ENCODE results near the gene CLCN2. TPM values are rescaled to one million over a fixed set of nuclear protein-coding genes. Genes with fewer than 3 reads are reported as not detected.

CLCN2 gene
- total and polyA plus RNA-seq, 2 of the 8 experiments (the other 6 are each of a cell fraction or from before 2014, with no cell fraction given), result 13.7 to 16.1 TPM

- no peak overlapping the region for H3K23ac ChIP-seq (ENCODE audit: insufficient read length)
- no peak overlapping the region for H3K27ac ChIP-seq (ENCODE audit: low read depth, low read length)
- H3K4me1 ChIP-seq (replicated peaks in 1 of 4; ENCODE audit: control insufficient read depth in 3 of 4, insufficient read depth in 4 of 4, low read length in 3 of 4), result peaks cover 0 to 6% (median 3%) of the 10 kb centered on the region in 4 experiments; a peak in 2 of 7 replicates
- no peak for DNase-seq (ENCODE audit: low read depth in 1 of 2, low spot score in 2 of 2)
- H3K4me2 ChIP-seq (ENCODE audit: insufficient read depth in 1 of 2, low read depth in 2 of 2, low read length in 2 of 2), result no peak overlapping the region
- H2BK120ac ChIP-seq (replicated peaks; ENCODE audit: low read depth, low read length), result no peak overlapping the region
- ChIA-PET POLR2A (ENCODE audit: partially characterized antibody) (interaction anchor here (1.0 to 3.6 kb wide), 9 partner anchors 7 to 37 kb away, joined by 3 to 23 read pairs (median 7); partner anchors contain the start of genes CLCN2, FAM131A and POLR2H), CTCF (ENCODE audit: partially characterized antibody) (interaction anchor here (0.6 to 6.8 kb wide), 22 partner anchors 7 to 326 kb away, joined by 3 to 49 read pairs (median 4); partner anchors contain the start of genes CLCN2, FAM131A and POLR2H)
- no peaks in the 10 kb centered on the region for H3K23me2 ChIP-seq (ENCODE audit: low read depth, low read length)
- H3K56ac ChIP-seq (replicated peaks; ENCODE audit: insufficient read length, low read depth, low read length), result no peak overlapping the region
- no peak for FAIRE-seq
- no peak overlapping the region for H2BK20ac ChIP-seq (ENCODE audit: low read length)
- no peaks in the 10 kb centered on the region for H3K9me3 ChIP-seq (ENCODE audit: insufficient read depth in 2 of 2, low read depth in 1 of 2, low read length in 1 of 2)
- H3K79me1 ChIP-seq (ENCODE audit: low read depth, low read length), result no peaks in the 10 kb centered on the region
- WGBS, 2 experiments (ENCODE audit: extremely low coverage in 1 of 2, insufficient coverage in 1 of 2, insufficient read length in 1 of 2, insufficient replicate concordance in 2 of 2, low coverage in 1 of 2, low lambda C conversion rate in 2 of 2, missing lambda C conversion rate in 1 of 2), result 90% methylated on average over 10 of the region's 11 CpGs; no CpG with 5 or more reads in 1 of the 2 experiments
- H3K4me3 ChIP-seq (ENCODE audit: extremely low read depth in 1 of 4, insufficient read depth in 2 of 4, low read depth in 3 of 4, low read length in 4 of 4), result no peak overlapping the region
- no peak overlapping the region for H2AFZ ChIP-seq (ENCODE audit: low read length)
- H3K36me3 ChIP-seq (ENCODE audit: control insufficient read depth in 2 of 4, insufficient read depth in 4 of 4, low read length in 3 of 4), result peaks cover 7 to 39% (median 22%) of the 10 kb centered on the region in 4 experiments; a peak in 7 of 8 replicates
- H4K20me1 ChIP-seq (replicated peaks in 1 of 2; ENCODE audit: control insufficient read depth in 1 of 2, insufficient read depth in 2 of 2, low read length in 2 of 2), result peaks cover 0 to 7% of the 10 kb centered on the region in 2 experiments
- H2BK12ac ChIP-seq (ENCODE audit: low read depth, low read length), result no peak overlapping the region
- no peak overlapping the region for H3K18ac ChIP-seq (ENCODE audit: extremely low read depth, low read length)
- no peak overlapping the region for H2AK5ac ChIP-seq (ENCODE audit: low read depth, low read length)
- no peak overlapping the region for H3K14ac ChIP-seq (ENCODE audit: insufficient read length)
- H3K9ac ChIP-seq (replicated peaks in 1 of 4; ENCODE audit: extremely low read depth in 1 of 4, low read depth in 3 of 4, low read length in 3 of 4), result no peak overlapping the region
- H4K91ac ChIP-seq (replicated peaks; ENCODE audit: insufficient read length, low read length), result no peak overlapping the region
- H2BK5ac ChIP-seq (ENCODE audit: low read depth, low read length), result no peak overlapping the region
- no peak overlapping the region for H2BK15ac ChIP-seq (ENCODE audit: low read length)
- no peak overlapping the region for H4K5ac ChIP-seq (ENCODE audit: insufficient read length, low read depth, low read length)
- no peak overlapping the region for H4K8ac ChIP-seq (ENCODE audit: extremely low read depth, insufficient read depth, low read length)
- no peaks in the 10 kb centered on the region for H3K79me2 ChIP-seq (ENCODE audit: control insufficient read depth in 1 of 2, insufficient read depth in 2 of 2, low read length in 2 of 2)
- H3K27me3 ChIP-seq (replicated peaks in 1 of 4; ENCODE audit: control insufficient read depth in 3 of 4, extremely low read depth in 1 of 4, insufficient read depth in 3 of 4, low read length in 3 of 4), result no peaks in the 10 kb centered on the region
- H3K4ac ChIP-seq (replicated peaks; ENCODE audit: insufficient read length, low read depth, low read length), result no peak overlapping the region
- no peak for TF ChIP-seq GTF2F1 (IDR thresholded peaks at IDR 0.05; ENCODE audit: borderline replicate concordance, low read depth, low read length)
- no peak for TF ChIP-seq ATF2 (IDR thresholded peaks at IDR 0.05; ENCODE audit: low read length)
- TF ChIP-seq CHD1 (IDR thresholded peaks at IDR 0.05; ENCODE audit: low read depth, low read length), result no peak
- TF ChIP-seq SRF (IDR thresholded peaks at IDR 0.05; ENCODE audit: low read depth, low read length), result no peak
- TF ChIP-seq EZH2 (IDR thresholded peaks at IDR 0.05; ENCODE audit: low read depth, low read length, severe bottlenecking), result no peak
- TF ChIP-seq NANOG (IDR thresholded peaks at IDR 0.05; ENCODE audit: insufficient read depth, low read depth, low read length, poor library complexity, severe bottlenecking), result no peak
- TF ChIP-seq KDM4A (IDR thresholded peaks at IDR 0.05; ENCODE audit: low read depth, low read length, severe bottlenecking), result no peak
- TF ChIP-seq SIN3A (conservative IDR thresholded peaks at IDR 0.05 in 1 of 2, IDR thresholded peaks at IDR 0.05 in 1 of 2; ENCODE audit: low read depth in 1 of 2, low read length in 2 of 2), result no peak
- TF ChIP-seq TCF12 (IDR thresholded peaks at IDR 0.05; ENCODE audit: low read depth, low read length), result no peak
Observed at GRCh38 chr3:184352897-184353545, 8.4 kb downstream of the CLCN2 start.
